ENCODE measurements around the gene TXNRD2.

Gene TXNRD2

GRCh38 chr22:19948057-19948760 is 6.6 kb upstream of the TXNRD2 start:
- H3K4me2 ChIP-seq (ENCODE audit: low read length), result no peak overlapping the region
- no peak overlapping the region for H3K4me3 ChIP-seq (ENCODE audit: low read length)
- TF ChIP-seq, protein P1, sequence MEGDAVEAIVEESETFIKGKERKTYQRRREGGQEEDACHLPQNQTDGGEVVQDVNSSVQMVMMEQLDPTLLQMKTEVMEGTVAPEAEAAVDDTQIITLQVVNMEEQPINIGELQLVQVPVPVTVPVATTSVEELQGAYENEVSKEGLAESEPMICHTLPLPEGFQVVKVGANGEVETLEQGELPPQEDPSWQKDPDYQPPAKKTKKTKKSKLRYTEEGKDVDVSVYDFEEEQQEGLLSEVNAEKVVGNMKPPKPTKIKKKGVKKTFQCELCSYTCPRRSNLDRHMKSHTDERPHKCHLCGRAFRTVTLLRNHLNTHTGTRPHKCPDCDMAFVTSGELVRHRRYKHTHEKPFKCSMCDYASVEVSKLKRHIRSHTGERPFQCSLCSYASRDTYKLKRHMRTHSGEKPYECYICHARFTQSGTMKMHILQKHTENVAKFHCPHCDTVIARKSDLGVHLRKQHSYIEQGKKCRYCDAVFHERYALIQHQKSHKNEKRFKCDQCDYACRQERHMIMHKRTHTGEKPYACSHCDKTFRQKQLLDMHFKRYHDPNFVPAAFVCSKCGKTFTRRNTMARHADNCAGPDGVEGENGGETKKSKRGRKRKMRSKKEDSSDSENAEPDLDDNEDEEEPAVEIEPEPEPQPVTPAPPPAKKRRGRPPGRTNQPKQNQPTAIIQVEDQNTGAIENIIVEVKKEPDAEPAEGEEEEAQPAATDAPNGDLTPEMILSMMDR (IDR thresholded peaks at IDR 0.05; ENCODE audit: low read depth, low read length), result no peak
- no peak for TF ChIP-seq EZH2phosphoT487 (IDR thresholded peaks at IDR 0.05; ENCODE audit: low read depth)
- H3K9me3 ChIP-seq (ENCODE audit: insufficient read depth, low read length), result no peaks in the 10 kb centered on the region
- H4K20me1 ChIP-seq (ENCODE audit: insufficient read depth, low read length), result peaks cover 22% of the 10 kb centered on the region
- H3K27me3 ChIP-seq (ENCODE audit: low read depth, low read length), result no peaks in the 10 kb centered on the region
- H3K27ac ChIP-seq (ENCODE audit: low read length), result no peak overlapping the region
- H3K79me2 ChIP-seq (ENCODE audit: low read length), result peaks cover 60% of the 10 kb centered on the region
- H3K36me3 ChIP-seq (replicated peaks; ENCODE audit: low read depth, low read length), result peaks cover 32% of the 10 kb centered on the region
- peaks cover 9% of the 10 kb centered on the region; the same call in 1 of the 2 replicates for H3K4me1 ChIP-seq (ENCODE audit: low read length)
- no peak overlapping the region for H3K9ac ChIP-seq (ENCODE audit: low read length)
- no peak overlapping the region for H2AFZ ChIP-seq (ENCODE audit: low read depth, low read length)

DNA sequence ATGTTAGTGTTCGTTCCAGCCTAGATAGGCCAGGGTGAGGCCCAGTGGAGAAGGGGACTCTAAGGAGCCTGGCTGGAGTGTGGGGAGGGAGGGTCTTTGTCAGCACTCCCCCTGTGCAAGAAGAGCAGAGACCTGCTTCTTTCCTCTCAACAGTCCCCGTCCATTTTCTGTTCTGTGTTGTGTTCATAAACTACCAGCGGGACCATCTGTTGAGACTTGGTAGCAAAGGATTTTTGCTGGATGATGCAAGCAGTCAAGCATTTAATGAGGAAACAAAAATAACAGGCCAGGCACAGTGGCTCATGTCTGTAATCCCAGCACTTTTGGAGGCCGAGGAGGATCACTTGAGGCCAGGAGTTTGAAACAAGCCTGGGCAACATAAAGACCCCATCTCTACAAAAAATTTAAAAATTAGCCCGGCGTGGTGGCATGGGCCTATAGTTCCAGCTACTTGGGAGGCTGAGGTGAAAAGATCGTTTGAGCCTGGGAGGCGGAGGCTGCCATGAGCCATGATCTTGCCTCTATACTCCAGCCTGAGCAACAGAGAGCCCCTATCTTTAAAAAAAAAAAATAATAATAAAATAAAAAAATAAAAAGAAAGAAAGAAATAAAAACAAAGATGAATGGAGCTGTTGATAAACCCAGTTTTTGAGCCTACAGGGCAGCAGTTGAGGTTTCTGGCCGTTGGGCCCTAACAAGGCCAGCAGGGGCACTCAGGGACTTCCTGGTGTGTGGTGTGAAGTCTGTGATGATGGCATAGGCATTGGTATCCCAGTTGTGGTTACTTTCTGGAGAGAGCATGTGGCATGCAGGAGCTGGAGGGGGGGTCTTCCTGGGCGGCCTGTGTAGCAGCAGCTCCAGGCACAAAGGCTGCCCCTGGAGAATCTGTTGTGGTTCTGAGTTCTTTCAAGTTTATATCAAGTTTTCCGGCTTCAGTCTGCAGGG is 1.7 kb upstream of the TXNRD2 start:
- Histone ChIP-seq H2AFZ (ENCODE audit: low read depth, low read length) (no peak overlapping the region), H3K4me3 (ENCODE audit: low read length) (peak overlapping the region; percentile 91), H3K27ac (ENCODE audit: low read length) (peak overlapping the region; percentile 72), H3K4me1 (ENCODE audit: low read length) (peaks cover 21% of the 10 kb centered on the region), H3K27me3 (ENCODE audit: low read depth, low read length) (no peaks in the 10 kb centered on the region), H3K9ac (ENCODE audit: low read length) (peak overlapping the region; percentile 99), H4K20me1 (ENCODE audit: insufficient read depth, low read length) (peaks cover 6% of the 10 kb centered on the region; the same call in 1 of the 2 replicates), H3K79me2 (ENCODE audit: low read length) (peaks cover 74% of the 10 kb centered on the region), H3K36me3 (replicated peaks; ENCODE audit: low read depth, low read length) (peaks cover 14% of the 10 kb centered on the region), H3K9me3 (ENCODE audit: insufficient read depth, low read length) (no peaks in the 10 kb centered on the region), H3K4me2 (ENCODE audit: low read length) (peak overlapping the region; percentile 98)
- TF ChIP-seq EZH2phosphoT487 (IDR thresholded peaks at IDR 0.05; ENCODE audit: low read depth), result no peak
- TF ChIP-seq, protein P1 (IDR thresholded peaks at IDR 0.05; ENCODE audit: low read depth, low read length), result no peak

GRCh38 chr22:19942157-19943081 is 801 bp upstream of the TXNRD2 start:
- H2AFZ ChIP-seq (ENCODE audit: low read depth, low read length), result peak overlapping the region; percentile 35; the same call in 1 of the 2 replicates
- H3K27me3 ChIP-seq (ENCODE audit: low read depth, low read length), result no peaks in the 10 kb centered on the region
- H3K4me3 ChIP-seq (ENCODE audit: low read length), result peak overlapping the region; percentile 91
- peak overlapping the region; percentile 72 for H3K27ac ChIP-seq (ENCODE audit: low read length)
- peaks cover 11% of the 10 kb centered on the region for H3K36me3 ChIP-seq (replicated peaks; ENCODE audit: low read depth, low read length)
- peak overlapping the region; percentile 98 for H3K4me2 ChIP-seq (ENCODE audit: low read length)
- no peaks in the 10 kb centered on the region for H3K9me3 ChIP-seq (ENCODE audit: insufficient read depth, low read length)
- H3K9ac ChIP-seq (ENCODE audit: low read length), result peak overlapping the region; percentile 99
- peaks cover 69% of the 10 kb centered on the region for H3K79me2 ChIP-seq (ENCODE audit: low read length)
- TF ChIP-seq EZH2phosphoT487 (IDR thresholded peaks at IDR 0.05; ENCODE audit: low read depth), result no peak
- TF ChIP-seq, protein P1 (IDR thresholded peaks at IDR 0.05; ENCODE audit: low read depth, low read length), result no peak
- H3K4me1 ChIP-seq (ENCODE audit: low read length), result peaks cover 19% of the 10 kb centered on the region
- 0 out of 2 replicates have a peak, but pooled peaks cover 2% of the 10 kb centered on the region for H4K20me1 ChIP-seq (ENCODE audit: insufficient read depth, low read length)
